SK-N-SH treated with all-trans-retinoic acid at 6 μM for 48 hours (cell line): Measurements from ENCODE around the gene KISS1.

Experiments
- ATAC-seq: fragments of 200-7000 bp; cut with Tn5 transposase; 3 replicates; pipeline ENCODE4 v1.9.1; 2020; ENCODE audit warnings: mild to moderate bottlenecking, moderate library complexity
- ARNTL ChIP-seq: fragments of 450-650 bp; formaldehyde crosslinking; IDR thresholded peaks from 2 replicates; pipeline ENCODE4 v1.5.0; 2020; ENCODE audit warnings: low read depth, mild to moderate bottlenecking, moderate library complexity, borderline replicate concordance
- BACH2 ChIP-seq: fragments of 250-450 bp; sonication (Bioruptor Pico); IDR thresholded peaks from 2 replicates; pipeline ENCODE4 v1.9.0; 2021; ENCODE audit warnings: mild to moderate bottlenecking, borderline replicate concordance
- CSDC2 ChIP-seq: fragments of 250-450 bp; sonication (Bioruptor Pico); IDR thresholded peaks from 2 replicates; pipeline ENCODE4 v1.5.0; 2020; ENCODE audit warnings: mild to moderate bottlenecking, moderate library complexity
- ESRRG ChIP-seq: fragments of 250-450 bp; sonication (Bioruptor Pico); IDR thresholded peaks from 2 replicates; pipeline ENCODE4 v1.6.1; 2021; ENCODE audit warnings: mild to moderate bottlenecking
- GLIS3 ChIP-seq: fragments of 250-450 bp; sonication (Bioruptor Pico); IDR thresholded peaks from 2 replicates; pipeline ENCODE4 v1.5.0; 2020; ENCODE audit warnings: mild to moderate bottlenecking, moderate library complexity
- ISL1 ChIP-seq: fragments of 250-450 bp; sonication (Bioruptor Pico); IDR thresholded peaks from 2 replicates; pipeline ENCODE4 v2.1.2; 2022; ENCODE audit warnings: mild to moderate bottlenecking, moderate library complexity
- PPARA ChIP-seq: fragments of 250-450 bp; sonication (Bioruptor Pico); IDR thresholded peaks from 2 replicates; pipeline ENCODE4 v1.5.0; 2020; ENCODE audit warnings: mild to moderate bottlenecking, borderline replicate concordance
- RARB ChIP-seq: fragments of 250-450 bp; sonication (Bioruptor Pico); IDR thresholded peaks from 2 replicates; pipeline ENCODE4 v1.8.0; 2021; ENCODE audit warnings: mild to moderate bottlenecking, moderate library complexity
- SNAI2 ChIP-seq: fragments of 250-450 bp; sonication (Bioruptor Pico); IDR thresholded peaks from 2 replicates; pipeline ENCODE4 v1.5.0; 2020; ENCODE audit warnings: mild to moderate bottlenecking, moderate library complexity
- TCF4 ChIP-seq: fragments of 250-450 bp; sonication (Bioruptor Pico); IDR thresholded peaks from 2 replicates; pipeline ENCODE4 v1.8.0; 2021; ENCODE audit warnings: mild to moderate bottlenecking, moderate library complexity, borderline replicate concordance
- TOX ChIP-seq: fragments of 250-450 bp; sonication (Bioruptor Pico); IDR thresholded peaks from 2 replicates; pipeline ENCODE4 v1.8.0; 2021; ENCODE audit warnings: mild to moderate bottlenecking, moderate library complexity, borderline replicate concordance
- ZC3H10 ChIP-seq: fragments of 250-450 bp; sonication (Bioruptor Pico); IDR thresholded peaks from 2 replicates; pipeline ENCODE4 v1.5.1; 2021; ENCODE audit warnings: mild to moderate bottlenecking, moderate library complexity
- ZFP3 ChIP-seq: fragments of 250-450 bp; sonication (Bioruptor Pico); IDR thresholded peaks from 2 replicates; pipeline ENCODE4 v1.5.0; 2020; ENCODE audit warnings: mild to moderate bottlenecking, moderate library complexity
- ZFP30 ChIP-seq: fragments of 450-650 bp; formaldehyde crosslinking; IDR thresholded peaks from 2 replicates; pipeline ENCODE4 v1.5.0; 2022; ENCODE audit warnings: mild to moderate bottlenecking, moderate library complexity
- ZNF565 ChIP-seq: fragments of 450-650 bp; formaldehyde crosslinking; conservative IDR thresholded peaks from 2 replicates; pipeline ENCODE4 v1.5.0; 2020; ENCODE audit warnings: low read depth, mild to moderate bottlenecking, moderate library complexity
- ZNF70 ChIP-seq: fragments of 450-650 bp; formaldehyde crosslinking; IDR thresholded peaks from 2 replicates; pipeline ENCODE4 v1.5.0; 2020; ENCODE audit warnings: mild to moderate bottlenecking, moderate library complexity
- ZNF8 ChIP-seq: fragments of 450-650 bp; formaldehyde crosslinking; IDR thresholded peaks from 2 replicates; pipeline ENCODE4 v1.5.0; 2020; ENCODE audit warnings: mild to moderate bottlenecking, moderate library complexity
- TF ChIP-seq, protein P1 (sequence below): fragments of 250-450 bp; sonication (Bioruptor Pico); IDR thresholded peaks from 2 replicates; pipeline ENCODE4 v1.5.0; 2020; ENCODE audit warnings: mild to moderate bottlenecking, moderate library complexity
- TF ChIP-seq, protein P2 (sequence below): fragments of 250-450 bp; sonication (Bioruptor Pico); IDR thresholded peaks from 2 replicates; pipeline ENCODE4 v1.8.0; 2021; ENCODE audit warnings: low read depth, mild to moderate bottlenecking, moderate library complexity, borderline replicate concordance
- TF ChIP-seq, protein P3 (sequence below): fragments of 250-450 bp; sonication (Bioruptor Pico); IDR thresholded peaks from 2 replicates; pipeline ENCODE4 v1.5.1; 2020; ENCODE audit warnings: low read depth, mild to moderate bottlenecking, moderate library complexity
- TF ChIP-seq, protein P4 (sequence below): fragments of 250-450 bp; sonication (Bioruptor Pico); IDR thresholded peaks from 2 replicates; pipeline ENCODE4 v1.8.0; 2020; ENCODE audit warnings: mild to moderate bottlenecking, moderate library complexity, borderline replicate concordance

The KISS1 gene

DNA sequence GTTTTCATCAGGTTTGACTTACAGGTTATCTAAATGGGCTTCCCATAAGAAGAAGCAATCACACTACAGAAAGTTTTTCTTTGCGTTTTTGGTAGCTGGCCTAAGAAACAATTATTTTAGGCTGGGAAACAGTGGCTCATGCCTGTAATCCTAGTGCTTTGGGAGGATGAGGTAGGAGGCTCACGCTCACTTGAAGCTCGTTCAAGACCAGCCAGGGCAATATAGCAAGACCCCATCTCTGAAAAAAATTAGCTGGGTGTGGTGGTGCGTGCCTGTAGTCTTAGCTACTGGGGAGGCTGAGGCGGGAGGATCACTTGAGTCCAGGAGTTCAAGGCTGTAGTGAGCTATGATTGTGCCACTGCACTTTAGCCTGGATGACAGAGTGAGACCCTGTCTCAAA lies 28.6 kb downstream of the KISS1 start (continued):
- TF ChIP-seq, protein P1, sequence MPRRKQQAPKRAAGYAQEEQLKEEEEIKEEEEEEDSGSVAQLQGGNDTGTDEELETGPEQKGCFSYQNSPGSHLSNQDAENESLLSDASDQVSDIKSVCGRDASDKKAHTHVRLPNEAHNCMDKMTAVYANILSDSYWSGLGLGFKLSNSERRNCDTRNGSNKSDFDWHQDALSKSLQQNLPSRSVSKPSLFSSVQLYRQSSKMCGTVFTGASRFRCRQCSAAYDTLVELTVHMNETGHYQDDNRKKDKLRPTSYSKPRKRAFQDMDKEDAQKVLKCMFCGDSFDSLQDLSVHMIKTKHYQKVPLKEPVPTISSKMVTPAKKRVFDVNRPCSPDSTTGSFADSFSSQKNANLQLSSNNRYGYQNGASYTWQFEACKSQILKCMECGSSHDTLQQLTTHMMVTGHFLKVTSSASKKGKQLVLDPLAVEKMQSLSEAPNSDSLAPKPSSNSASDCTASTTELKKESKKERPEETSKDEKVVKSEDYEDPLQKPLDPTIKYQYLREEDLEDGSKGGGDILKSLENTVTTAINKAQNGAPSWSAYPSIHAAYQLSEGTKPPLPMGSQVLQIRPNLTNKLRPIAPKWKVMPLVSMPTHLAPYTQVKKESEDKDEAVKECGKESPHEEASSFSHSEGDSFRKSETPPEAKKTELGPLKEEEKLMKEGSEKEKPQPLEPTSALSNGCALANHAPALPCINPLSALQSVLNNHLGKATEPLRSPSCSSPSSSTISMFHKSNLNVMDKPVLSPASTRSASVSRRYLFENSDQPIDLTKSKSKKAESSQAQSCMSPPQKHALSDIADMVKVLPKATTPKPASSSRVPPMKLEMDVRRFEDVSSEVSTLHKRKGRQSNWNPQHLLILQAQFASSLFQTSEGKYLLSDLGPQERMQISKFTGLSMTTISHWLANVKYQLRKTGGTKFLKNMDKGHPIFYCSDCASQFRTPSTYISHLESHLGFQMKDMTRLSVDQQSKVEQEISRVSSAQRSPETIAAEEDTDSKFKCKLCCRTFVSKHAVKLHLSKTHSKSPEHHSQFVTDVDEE (CRISPR knock-in tag), result no peak

DNA sequence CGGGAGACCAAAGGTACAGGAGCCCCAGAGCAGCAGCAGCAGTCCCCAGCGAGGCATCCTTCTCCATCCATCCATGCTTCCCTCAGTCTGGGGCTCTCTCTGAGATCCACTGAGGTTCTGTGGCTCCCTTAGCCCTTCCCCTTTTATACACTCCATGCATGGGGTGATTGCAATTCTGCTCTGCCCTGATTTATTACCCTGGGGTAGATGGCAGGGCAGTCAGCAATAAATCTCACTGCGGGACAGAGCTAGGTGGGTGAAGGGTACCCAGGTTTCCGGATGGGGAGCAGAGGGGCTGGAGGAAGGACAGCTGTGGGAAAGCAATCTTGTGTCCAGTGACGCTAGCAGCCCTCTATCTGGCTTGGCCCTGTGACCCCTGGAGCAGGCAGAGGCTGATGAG lies 30.1 kb downstream of the KISS1 start, which contains the start of gene REN:
REN (minus strand) TSS at position 119 of the 400 bp plus-strand sequence; CDS start at position 75, 44 bp downstream.
- TF ChIP-seq ZFP3 (CRISPR knock-in tag), result no peak
- ATAC-seq, result no peak

DNA sequence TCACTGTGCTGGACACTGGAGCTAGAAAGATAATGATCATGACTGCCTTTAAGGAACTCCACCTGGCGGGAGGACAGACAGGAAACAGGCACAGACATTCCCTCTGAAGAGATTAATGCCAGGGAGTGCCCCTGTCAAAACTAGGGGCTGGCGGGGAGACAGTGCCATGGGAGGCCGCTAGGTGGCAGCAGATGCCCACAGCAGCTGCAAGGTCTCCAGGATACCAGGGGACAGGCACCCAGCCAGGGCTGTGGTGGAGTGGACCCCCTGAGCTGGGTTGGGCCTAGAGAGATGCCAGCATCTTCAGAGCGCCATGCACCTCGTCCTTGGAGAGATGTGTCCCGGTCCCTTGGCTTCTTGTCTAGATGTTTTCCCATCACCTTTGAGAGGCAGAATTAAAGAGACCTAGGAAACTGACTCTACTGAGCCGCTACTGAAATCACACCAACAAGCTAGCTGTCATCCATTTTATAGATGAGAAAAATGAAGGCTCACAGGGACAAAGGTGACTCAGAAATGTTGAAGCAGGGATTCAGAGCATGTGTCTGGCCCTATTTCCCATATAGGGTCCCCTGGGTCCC lies 33.7 kb downstream of the KISS1 start:
- peak; percentile 98 for ATAC-seq
- no peak for TF ChIP-seq BACH2 (CRISPR knock-in tag)
- TF ChIP-seq, protein P2, sequence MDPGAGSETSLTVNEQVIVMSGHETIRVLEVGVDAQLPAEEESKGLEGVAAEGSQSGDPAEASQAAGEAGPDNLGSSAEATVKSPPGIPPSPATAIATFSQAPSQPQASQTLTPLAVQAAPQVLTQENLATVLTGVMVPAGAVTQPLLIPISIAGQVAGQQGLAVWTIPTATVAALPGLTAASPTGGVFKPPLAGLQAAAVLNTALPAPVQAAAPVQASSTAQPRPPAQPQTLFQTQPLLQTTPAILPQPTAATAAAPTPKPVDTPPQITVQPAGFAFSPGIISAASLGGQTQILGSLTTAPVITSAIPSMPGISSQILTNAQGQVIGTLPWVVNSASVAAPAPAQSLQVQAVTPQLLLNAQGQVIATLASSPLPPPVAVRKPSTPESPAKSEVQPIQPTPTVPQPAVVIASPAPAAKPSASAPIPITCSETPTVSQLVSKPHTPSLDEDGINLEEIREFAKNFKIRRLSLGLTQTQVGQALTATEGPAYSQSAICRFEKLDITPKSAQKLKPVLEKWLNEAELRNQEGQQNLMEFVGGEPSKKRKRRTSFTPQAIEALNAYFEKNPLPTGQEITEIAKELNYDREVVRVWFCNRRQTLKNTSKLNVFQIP (CRISPR knock-in tag), result no peak
- TF ChIP-seq RARB (CRISPR knock-in tag), result no peak
- no peak for TF ChIP-seq ZNF565
- no peak for TF ChIP-seq TOX (CRISPR knock-in tag)
- TF ChIP-seq ZNF8, result no peak
- no peak for TF ChIP-seq ARNTL
- no peak for TF ChIP-seq ZFP30 (CRISPR knock-in tag)
- TF ChIP-seq TCF4, result no peak
- no peak for TF ChIP-seq SNAI2
- TF ChIP-seq GLIS3 (CRISPR knock-in tag), result no peak

DNA sequence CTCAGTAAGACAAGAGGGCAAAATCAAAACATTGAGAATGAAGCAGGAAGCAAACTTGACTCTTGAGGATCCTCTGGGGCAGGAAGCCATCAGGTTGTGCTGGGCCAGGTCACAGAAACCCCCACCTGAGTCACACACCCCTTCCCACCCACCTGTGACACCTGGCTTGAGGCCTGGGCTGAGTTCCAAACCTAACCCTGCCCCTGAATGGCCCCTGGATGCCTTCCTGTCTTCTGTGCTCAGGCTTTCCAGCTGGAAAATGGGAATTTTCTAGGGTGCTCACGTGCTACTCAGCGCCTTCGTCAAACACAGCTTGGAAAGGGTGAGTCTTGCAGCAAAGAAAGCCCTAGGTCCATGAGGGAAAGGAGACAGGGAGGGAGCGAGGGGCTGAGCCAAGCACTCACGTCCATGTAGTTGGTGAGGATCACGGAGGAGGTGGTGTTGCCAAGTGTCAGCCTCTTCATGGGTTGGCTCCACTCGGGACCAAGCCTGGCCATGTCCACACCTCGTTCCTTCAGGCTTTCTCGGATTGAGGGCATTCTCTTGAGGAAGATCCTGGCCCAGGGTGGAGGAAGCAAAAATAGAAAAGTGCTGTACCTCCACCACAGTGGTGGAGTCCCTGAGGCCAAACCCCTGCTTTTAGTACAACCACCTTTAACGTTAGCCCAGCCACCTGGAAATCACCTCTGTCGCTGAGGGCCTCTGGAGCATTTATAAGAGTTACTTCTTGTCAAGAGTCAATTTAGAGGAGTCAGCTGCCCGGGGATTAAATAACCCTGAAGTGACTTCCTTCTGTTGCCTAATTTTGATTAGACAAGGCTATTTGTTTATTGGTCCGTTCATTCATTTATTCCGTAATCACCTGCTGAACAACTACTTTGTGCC lies 34.4 kb downstream of the KISS1 start:
- TF ChIP-seq ZC3H10, result no peak
- TF ChIP-seq, all 23 proteins: peak for 0
- ATAC-seq, result no peak

DNA sequence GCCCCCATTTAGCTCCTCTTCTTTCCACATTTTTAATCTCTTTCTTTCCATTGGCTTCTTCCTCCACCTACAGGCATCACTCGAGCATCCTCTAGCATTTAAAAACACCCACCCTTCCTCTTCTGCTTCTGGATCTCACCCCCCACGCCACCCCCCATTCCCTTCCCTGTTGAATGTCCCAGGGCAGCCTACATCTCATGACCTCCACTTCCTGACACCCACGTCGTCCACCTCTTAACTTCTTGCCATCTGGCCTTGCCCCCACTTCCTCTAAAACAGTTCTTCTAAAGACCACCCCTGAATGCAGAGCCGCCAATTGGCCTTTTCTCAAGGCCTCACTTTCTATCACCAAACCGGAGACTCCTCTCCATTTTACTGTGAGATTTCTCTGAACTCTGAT lies 38.3 kb downstream of the KISS1 start:
- no peak for TF ChIP-seq TOX (CRISPR knock-in tag)
- no peak for TF ChIP-seq ZFP3 (CRISPR knock-in tag)
- TF ChIP-seq PPARA (CRISPR knock-in tag), result no peak
- TF ChIP-seq, protein P2 (CRISPR knock-in tag), result no peak
- TF ChIP-seq GLIS3 (CRISPR knock-in tag), result no peak
- no peak for TF ChIP-seq ZNF70
- no peak for TF ChIP-seq SNAI2
- TF ChIP-seq, protein P3, sequence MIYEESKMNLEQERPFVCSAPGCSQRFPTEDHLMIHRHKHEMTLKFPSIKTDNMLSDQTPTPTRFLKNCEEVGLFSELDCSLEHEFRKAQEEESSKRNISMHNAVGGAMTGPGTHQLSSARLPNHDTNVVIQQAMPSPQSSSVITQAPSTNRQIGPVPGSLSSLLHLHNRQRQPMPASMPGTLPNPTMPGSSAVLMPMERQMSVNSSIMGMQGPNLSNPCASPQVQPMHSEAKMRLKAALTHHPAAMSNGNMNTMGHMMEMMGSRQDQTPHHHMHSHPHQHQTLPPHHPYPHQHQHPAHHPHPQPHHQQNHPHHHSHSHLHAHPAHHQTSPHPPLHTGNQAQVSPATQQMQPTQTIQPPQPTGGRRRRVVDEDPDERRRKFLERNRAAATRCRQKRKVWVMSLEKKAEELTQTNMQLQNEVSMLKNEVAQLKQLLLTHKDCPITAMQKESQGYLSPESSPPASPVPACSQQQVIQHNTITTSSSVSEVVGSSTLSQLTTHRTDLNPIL (CRISPR knock-in tag), result no peak
- TF ChIP-seq ZNF8, result no peak
- TF ChIP-seq, protein P4, sequence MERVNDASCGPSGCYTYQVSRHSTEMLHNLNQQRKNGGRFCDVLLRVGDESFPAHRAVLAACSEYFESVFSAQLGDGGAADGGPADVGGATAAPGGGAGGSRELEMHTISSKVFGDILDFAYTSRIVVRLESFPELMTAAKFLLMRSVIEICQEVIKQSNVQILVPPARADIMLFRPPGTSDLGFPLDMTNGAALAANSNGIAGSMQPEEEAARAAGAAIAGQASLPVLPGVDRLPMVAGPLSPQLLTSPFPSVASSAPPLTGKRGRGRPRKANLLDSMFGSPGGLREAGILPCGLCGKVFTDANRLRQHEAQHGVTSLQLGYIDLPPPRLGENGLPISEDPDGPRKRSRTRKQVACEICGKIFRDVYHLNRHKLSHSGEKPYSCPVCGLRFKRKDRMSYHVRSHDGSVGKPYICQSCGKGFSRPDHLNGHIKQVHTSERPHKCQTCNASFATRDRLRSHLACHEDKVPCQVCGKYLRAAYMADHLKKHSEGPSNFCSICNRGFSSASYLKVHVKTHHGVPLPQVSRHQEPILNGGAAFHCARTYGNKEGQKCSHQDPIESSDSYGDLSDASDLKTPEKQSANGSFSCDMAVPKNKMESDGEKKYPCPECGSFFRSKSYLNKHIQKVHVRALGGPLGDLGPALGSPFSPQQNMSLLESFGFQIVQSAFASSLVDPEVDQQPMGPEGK (CRISPR knock-in tag), result no peak
- no peak for TF ChIP-seq CSDC2 (CRISPR knock-in tag)
- no peak for TF ChIP-seq ZNF565
- TF ChIP-seq ISL1, result no peak
- TF ChIP-seq ZFP30 (CRISPR knock-in tag), result no peak
- TF ChIP-seq RARB (CRISPR knock-in tag), result no peak
- TF ChIP-seq ARNTL, result no peak
- TF ChIP-seq ESRRG (CRISPR knock-in tag), result no peak
- no peak for TF ChIP-seq BACH2 (CRISPR knock-in tag)
- no peak for ATAC-seq
